Neural cell (in vitro differentiated cells): ENCODE results near the gene SETBP1.

Source experiments
- EZH2 ChIP-seq: fragments of 200-600, 300-800 bp; shearing (Covaris generic), sonication (generic); IDR thresholded peaks from 2 replicates; pipeline ENCODE4 v1.6.1; 2014; ENCODE audit warnings: antibody characterized with exemption, low read length, borderline replicate concordance, mild to moderate bottlenecking; ENCODE audit not compliant: insufficient read depth, poor library complexity, severe bottlenecking
- TF ChIP-seq, protein P1 (sequence below): IDR thresholded peaks from 2 replicates; pipeline ENCODE4 v1.6.1; 2012; ENCODE audit warnings: borderline replicate concordance
- TF ChIP-seq, protein P2 (sequence below): fragments of 450-650 bp; IDR thresholded peaks from 2 replicates; pipeline ENCODE4 v1.5.1; 2014; ENCODE audit warnings: antibody characterized with exemption, mild to moderate bottlenecking, moderate library complexity; ENCODE audit not compliant: poor library complexity, severe bottlenecking

DNA sequence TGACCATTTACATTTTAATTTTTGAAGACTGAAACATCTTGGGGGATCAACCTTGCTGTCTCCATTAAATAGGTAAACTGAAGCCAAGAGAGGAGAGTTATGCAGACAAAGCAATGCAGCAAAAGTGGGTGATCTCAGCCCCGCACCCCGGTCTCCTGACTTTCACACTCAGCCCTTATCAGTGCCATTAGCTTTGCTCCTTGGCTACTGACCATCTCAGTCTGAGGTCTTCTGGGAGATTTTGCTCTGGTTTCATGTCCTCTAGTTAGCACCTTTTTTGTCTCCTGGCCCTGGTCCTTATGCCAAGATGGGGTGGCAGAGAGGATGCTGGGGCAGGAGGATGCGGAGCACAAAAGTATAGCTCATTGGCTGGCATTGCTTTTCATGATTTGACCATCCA is 61.4 kb downstream of the SETBP1 start:
- TF ChIP-seq, protein P1, sequence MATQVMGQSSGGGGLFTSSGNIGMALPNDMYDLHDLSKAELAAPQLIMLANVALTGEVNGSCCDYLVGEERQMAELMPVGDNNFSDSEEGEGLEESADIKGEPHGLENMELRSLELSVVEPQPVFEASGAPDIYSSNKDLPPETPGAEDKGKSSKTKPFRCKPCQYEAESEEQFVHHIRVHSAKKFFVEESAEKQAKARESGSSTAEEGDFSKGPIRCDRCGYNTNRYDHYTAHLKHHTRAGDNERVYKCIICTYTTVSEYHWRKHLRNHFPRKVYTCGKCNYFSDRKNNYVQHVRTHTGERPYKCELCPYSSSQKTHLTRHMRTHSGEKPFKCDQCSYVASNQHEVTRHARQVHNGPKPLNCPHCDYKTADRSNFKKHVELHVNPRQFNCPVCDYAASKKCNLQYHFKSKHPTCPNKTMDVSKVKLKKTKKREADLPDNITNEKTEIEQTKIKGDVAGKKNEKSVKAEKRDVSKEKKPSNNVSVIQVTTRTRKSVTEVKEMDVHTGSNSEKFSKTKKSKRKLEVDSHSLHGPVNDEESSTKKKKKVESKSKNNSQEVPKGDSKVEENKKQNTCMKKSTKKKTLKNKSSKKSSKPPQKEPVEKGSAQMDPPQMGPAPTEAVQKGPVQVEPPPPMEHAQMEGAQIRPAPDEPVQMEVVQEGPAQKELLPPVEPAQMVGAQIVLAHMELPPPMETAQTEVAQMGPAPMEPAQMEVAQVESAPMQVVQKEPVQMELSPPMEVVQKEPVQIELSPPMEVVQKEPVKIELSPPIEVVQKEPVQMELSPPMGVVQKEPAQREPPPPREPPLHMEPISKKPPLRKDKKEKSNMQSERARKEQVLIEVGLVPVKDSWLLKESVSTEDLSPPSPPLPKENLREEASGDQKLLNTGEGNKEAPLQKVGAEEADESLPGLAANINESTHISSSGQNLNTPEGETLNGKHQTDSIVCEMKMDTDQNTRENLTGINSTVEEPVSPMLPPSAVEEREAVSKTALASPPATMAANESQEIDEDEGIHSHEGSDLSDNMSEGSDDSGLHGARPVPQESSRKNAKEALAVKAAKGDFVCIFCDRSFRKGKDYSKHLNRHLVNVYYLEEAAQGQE, result no peak
- no peak for TF ChIP-seq EZH2
- TF ChIP-seq, protein P2, sequence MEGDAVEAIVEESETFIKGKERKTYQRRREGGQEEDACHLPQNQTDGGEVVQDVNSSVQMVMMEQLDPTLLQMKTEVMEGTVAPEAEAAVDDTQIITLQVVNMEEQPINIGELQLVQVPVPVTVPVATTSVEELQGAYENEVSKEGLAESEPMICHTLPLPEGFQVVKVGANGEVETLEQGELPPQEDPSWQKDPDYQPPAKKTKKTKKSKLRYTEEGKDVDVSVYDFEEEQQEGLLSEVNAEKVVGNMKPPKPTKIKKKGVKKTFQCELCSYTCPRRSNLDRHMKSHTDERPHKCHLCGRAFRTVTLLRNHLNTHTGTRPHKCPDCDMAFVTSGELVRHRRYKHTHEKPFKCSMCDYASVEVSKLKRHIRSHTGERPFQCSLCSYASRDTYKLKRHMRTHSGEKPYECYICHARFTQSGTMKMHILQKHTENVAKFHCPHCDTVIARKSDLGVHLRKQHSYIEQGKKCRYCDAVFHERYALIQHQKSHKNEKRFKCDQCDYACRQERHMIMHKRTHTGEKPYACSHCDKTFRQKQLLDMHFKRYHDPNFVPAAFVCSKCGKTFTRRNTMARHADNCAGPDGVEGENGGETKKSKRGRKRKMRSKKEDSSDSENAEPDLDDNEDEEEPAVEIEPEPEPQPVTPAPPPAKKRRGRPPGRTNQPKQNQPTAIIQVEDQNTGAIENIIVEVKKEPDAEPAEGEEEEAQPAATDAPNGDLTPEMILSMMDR, result no peak
